ENCODE data around the gene KRT7.

DNA sequence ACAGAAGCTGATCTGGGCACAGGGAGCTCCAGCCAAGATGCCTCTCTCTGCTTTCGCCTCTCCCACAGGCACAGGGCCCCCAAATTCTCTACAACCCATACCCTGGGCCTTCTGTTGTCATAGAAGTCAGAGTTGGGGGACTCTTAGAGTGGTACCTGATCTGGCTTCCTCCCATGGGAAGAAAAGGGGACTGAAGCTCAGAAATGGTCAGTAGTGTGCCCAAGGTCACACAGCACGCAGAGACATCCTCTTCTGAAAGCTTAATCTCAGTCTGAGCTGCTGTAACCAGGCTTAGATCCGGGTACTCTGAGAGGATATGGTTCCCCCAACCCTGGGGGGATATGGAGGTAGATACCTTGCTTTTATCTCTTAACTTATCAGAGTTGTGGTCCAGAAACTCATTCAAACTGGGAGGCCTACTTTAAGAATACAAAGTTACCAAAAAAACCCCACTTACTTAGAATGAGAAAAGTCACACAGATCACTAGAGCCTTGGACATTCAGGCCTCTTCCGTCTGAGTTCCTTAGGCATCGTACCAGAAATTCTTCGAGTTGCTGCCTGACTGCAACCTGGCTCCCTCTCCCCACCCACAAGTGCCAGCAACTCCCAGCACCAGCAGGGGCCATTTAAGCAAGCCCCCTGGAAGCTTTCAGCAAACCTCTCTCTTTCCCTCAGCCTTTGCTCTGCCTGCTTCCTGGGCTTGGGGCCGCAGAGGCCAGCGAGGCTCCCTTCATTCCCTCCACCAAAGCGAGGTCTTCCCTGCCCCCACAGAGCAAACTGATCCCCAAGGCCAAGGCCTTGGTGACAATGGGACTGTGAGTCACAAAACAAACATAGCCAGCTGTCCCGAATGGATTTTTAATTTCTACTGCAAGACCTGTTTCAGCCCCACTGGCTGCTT lies 13.9 kb downstream of the KRT7 start:
- TF ChIP-seq, protein P1, sequence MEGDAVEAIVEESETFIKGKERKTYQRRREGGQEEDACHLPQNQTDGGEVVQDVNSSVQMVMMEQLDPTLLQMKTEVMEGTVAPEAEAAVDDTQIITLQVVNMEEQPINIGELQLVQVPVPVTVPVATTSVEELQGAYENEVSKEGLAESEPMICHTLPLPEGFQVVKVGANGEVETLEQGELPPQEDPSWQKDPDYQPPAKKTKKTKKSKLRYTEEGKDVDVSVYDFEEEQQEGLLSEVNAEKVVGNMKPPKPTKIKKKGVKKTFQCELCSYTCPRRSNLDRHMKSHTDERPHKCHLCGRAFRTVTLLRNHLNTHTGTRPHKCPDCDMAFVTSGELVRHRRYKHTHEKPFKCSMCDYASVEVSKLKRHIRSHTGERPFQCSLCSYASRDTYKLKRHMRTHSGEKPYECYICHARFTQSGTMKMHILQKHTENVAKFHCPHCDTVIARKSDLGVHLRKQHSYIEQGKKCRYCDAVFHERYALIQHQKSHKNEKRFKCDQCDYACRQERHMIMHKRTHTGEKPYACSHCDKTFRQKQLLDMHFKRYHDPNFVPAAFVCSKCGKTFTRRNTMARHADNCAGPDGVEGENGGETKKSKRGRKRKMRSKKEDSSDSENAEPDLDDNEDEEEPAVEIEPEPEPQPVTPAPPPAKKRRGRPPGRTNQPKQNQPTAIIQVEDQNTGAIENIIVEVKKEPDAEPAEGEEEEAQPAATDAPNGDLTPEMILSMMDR (IDR thresholded peaks at IDR 0.05; ENCODE audit: low read depth, low read length, poor library complexity, severe bottlenecking), result no peak
- no peak for TF ChIP-seq EZH2phosphoT487 (IDR thresholded peaks at IDR 0.05; ENCODE audit: borderline replicate concordance, low read length)
